ENCODE data around the gene IGF1R. TPM values are rescaled to one million over a fixed set of nuclear protein-coding genes. Genes with fewer than 3 reads are reported as not detected.
"Not testable (repeated sequence)": the region's sequence is repeated elsewhere in the genome, so short reads cannot be mapped to it uniquely, and the experiment has no call there.

IGF1R gene
- total RNA-seq, 4 donors from 2014 or later: 31.6 to 87.8 (median 60.0) TPM

DNA sequence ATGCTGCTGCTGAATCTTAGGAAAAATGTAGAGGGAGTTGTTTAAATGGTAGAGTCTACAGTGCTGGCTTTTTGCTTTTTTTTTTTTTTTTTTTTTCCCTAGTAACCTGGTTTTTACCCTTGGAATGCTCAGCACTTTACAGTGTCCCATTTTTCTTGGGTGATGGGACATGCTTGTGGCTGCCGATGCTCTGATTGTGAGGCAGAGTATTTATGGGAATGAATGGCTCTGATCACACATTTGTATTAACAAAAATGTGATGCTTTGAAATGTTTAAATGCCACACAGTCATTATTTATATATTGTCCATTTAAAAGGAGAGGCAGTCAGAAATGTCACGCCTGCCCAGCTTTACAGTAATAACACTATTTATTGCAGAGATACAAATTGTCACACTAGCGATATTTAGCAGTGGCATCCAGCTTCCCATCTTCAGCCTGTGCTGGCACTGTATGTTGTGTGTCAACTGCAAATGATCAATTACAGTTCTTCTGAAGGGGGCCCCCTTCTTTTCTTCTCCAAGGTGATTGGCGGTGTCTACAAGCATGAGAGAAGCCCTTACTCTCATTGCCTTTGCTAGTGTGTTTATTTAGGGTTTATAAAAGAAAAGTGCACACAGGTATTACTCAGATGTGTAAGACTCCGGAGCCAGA, 30.9 kb upstream of the IGF1R start:
- TF ChIP-seq POLR2A (IDR thresholded peaks at IDR 0.05): no peak
- TF ChIP-seq EP300 (IDR thresholded peaks at IDR 0.05): no peak
- TF ChIP-seq POLR2AphosphoS5 (IDR thresholded peaks at IDR 0.05): no peak
- TF ChIP-seq, protein P1, sequence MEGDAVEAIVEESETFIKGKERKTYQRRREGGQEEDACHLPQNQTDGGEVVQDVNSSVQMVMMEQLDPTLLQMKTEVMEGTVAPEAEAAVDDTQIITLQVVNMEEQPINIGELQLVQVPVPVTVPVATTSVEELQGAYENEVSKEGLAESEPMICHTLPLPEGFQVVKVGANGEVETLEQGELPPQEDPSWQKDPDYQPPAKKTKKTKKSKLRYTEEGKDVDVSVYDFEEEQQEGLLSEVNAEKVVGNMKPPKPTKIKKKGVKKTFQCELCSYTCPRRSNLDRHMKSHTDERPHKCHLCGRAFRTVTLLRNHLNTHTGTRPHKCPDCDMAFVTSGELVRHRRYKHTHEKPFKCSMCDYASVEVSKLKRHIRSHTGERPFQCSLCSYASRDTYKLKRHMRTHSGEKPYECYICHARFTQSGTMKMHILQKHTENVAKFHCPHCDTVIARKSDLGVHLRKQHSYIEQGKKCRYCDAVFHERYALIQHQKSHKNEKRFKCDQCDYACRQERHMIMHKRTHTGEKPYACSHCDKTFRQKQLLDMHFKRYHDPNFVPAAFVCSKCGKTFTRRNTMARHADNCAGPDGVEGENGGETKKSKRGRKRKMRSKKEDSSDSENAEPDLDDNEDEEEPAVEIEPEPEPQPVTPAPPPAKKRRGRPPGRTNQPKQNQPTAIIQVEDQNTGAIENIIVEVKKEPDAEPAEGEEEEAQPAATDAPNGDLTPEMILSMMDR (IDR thresholded peaks at IDR 0.05): no peak
- 56 to 67% methylated on average over 4 to 5 of the region's 5 CpGs for WGBS, 2 donors (ENCODE audit: low coverage in 1 of 2)
- ATAC-seq: no peak
- Histone ChIP-seq H3K27ac (no peak overlapping the region), H3K36me3 (no peaks in the 10 kb centered on the region), H3K4me1 (no peaks in the 10 kb centered on the region), H3K4me3 (no peak overlapping the region), H3K27me3 (peaks cover 59% of the 10 kb centered on the region), H3K9me3 (no peaks in the 10 kb centered on the region)

DNA sequence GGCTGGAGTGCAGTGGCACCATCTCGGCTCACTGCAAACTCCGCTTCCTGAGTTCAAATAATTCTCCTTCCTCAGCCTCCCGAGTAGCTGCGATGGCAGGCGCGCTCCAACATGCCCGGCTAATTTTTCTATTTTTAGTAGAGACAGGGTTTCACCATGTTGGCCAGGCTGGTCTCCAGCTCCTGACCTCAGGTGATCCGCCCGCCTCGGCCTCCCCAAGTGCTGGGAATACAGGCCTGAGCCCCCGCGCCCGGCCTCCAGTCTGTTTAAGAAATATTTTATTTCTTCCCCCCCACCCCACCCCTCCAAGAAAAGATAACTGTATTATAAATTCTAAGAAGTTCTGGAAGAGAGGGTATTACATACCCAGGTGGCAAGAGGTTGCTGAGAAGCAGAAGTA, 29.8 kb upstream of the IGF1R start:
- not testable (repeated sequence) for H3K4me3 ChIP-seq, H3K36me3 ChIP-seq, ATAC-seq, H3K9me3 ChIP-seq, H3K27ac ChIP-seq, H3K4me1 ChIP-seq
- peaks cover 70% of the 10 kb centered on the region for H3K27me3 ChIP-seq
- 86 to 93% methylated on average over 5 to 13 of the region's 13 CpGs for WGBS, 2 donors (ENCODE audit: low coverage in 1 of 2)

DNA sequence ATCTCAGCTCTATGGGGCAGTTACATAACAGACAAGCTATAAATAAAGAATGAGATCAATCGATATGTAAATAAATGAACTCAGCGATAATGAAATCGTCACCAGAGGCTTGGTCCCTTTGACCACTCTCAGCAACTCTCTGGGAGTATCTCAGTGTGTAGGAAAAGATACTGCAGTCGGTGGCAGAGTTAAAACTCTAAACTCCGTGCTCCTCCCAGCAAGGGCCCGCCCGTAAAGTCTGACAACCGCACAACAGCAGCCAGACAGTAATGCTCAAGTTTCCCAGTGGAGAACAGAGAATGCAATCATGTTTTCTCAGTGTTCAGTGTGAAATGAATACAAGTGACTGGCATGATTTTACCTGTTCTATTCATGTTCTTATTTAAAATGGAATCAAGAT, 28.3 kb upstream of the IGF1R start:
- TF ChIP-seq, protein P1 (IDR thresholded peaks at IDR 0.05): no peak
- TF ChIP-seq POLR2AphosphoS5 (IDR thresholded peaks at IDR 0.05) (no peak), POLR2A (IDR thresholded peaks at IDR 0.05) (no peak), EP300 (IDR thresholded peaks at IDR 0.05) (no peak)
- Histone ChIP-seq H3K4me1 (no peaks in the 10 kb centered on the region), H3K9me3 (no peaks in the 10 kb centered on the region), H3K27ac (no peak overlapping the region), H3K36me3 (no peaks in the 10 kb centered on the region), H3K4me3 (no peak overlapping the region), H3K27me3 (peaks cover 85% of the 10 kb centered on the region)
- ATAC-seq: no peak
- 67 to 88% methylated on average over 5 to 8 of the region's 8 CpGs for WGBS, 2 donors (ENCODE audit: low coverage in 1 of 2)

DNA sequence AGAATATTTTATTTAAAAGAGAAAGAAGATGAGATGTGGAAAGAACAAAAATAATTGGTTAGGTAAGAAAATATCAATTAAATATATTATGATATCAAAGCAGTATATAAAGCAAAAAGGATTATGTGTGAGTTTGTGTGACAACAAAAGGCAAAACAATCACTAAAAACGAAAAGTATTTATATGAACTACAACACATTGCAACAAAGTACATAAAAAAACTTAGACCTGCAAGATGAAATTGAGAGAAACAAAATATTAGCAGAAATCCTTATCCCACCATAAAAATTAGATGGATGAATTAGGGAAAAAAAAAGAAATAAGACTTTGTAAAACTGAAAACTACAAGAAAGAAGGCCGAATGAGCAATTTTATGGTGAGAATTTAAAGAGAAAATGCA, 27.3 kb upstream of the IGF1R start:
- H3K27me3 ChIP-seq: peaks cover 95% of the 10 kb centered on the region
- H3K9me3 ChIP-seq: no peaks in the 10 kb centered on the region
- ATAC-seq: no peak
- TF ChIP-seq, protein P1 (IDR thresholded peaks at IDR 0.05): no peak
- TF ChIP-seq POLR2A (IDR thresholded peaks at IDR 0.05) (no peak), POLR2AphosphoS5 (IDR thresholded peaks at IDR 0.05) (no peak), EP300 (IDR thresholded peaks at IDR 0.05) (no peak)
- no peak overlapping the region for H3K4me3 ChIP-seq
- no peaks in the 10 kb centered on the region for H3K4me1 ChIP-seq
- H3K36me3 ChIP-seq: no peaks in the 10 kb centered on the region
- WGBS, 2 donors (ENCODE audit: low coverage in 1 of 2): 44 to 77% methylated on average over 2 of the region's 2 CpGs
- H3K27ac ChIP-seq: no peak overlapping the region

DNA sequence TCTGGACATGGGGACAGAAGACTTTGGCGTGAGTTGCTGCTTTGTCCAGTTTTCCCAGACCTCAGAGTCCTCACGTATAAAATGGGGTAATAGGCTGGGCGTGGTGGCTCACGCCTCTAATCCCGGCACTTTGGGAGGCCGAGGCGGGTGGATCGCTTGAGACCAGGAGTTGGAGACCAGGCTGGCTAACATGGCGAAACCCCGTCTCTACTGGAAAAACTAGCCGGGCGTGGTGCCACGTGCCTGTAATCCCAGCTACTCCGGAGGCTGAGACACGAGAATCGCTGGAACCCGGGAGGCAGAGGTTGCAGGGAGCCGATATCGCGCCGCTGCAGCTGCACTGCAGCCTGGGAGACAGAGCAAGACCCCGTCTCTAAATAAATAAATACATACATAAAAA, 22.7 kb upstream of the IGF1R start:
- Histone ChIP-seq H3K4me3 (no peak overlapping the region), H3K27me3 (peaks cover 73% of the 10 kb centered on the region), H3K36me3 (no peaks in the 10 kb centered on the region), H3K9me3 (no peaks in the 10 kb centered on the region), H3K27ac (no peak overlapping the region), H3K4me1 (no peaks in the 10 kb centered on the region)
- TF ChIP-seq POLR2AphosphoS5 (IDR thresholded peaks at IDR 0.05) (no peak), EP300 (IDR thresholded peaks at IDR 0.05) (no peak), POLR2A (IDR thresholded peaks at IDR 0.05) (no peak)
- TF ChIP-seq, protein P1 (IDR thresholded peaks at IDR 0.05): no peak
- ATAC-seq: no peak
- 86 to 90% methylated on average over 2 to 7 of the region's 22 CpGs for WGBS, 2 donors (ENCODE audit: low coverage in 1 of 2)
